Measurements from ENCODE around the gene CNOT1.

- TF ChIP-seq CTCF (IDR thresholded peaks at IDR 0.05; ENCODE audit: insufficient read depth, low read length) (peak; percentile 82), REST (IDR thresholded peaks at IDR 0.05; ENCODE audit: insufficient replicate concordance, low read depth) (no peak), POLR2AphosphoS5 (IDR thresholded peaks at IDR 0.05; ENCODE audit: low read depth) (no peak), GABPA (IDR thresholded peaks at IDR 0.05; ENCODE audit: low read depth) (no peak)
Measured at GRCh38 chr16:58661199-58661830, 31.7 kb upstream of the CNOT1 start.
